Upper lobe of left lung (tissue), 4 donors: ENCODE results near the gene QPCTL.

Experiments used
- EP300 ChIP-seq, 4 donors: sonication (generic); formaldehyde crosslinking; IDR thresholded peaks; one replicate each; pipeline ENCODE4 v1.5.1; 2017; ENCODE audit warnings: antibody characterized with exemption in 4 of 4, control low read depth in 2 of 4
- POLR2A ChIP-seq, 4 donors: fragments of 450-650 bp; IDR thresholded peaks; one replicate each; pipeline ENCODE4 v1.5.1; 2016 to 2017; ENCODE audit warnings: antibody characterized with exemption in 4 of 4, mild to moderate bottlenecking in 2 of 4
- TF ChIP-seq, protein P1 (sequence below), 6 experiments: fragments of 450-650 bp in 4 of 6; fragments of 200-600 bp in 2 of 6; sonication (generic) in 2 of 6; IDR thresholded peaks; one replicate each; pipeline ENCODE4 v1.5.1; 2016 to 2019; ENCODE audit warnings: antibody characterized with exemption in 6 of 6

DNA sequence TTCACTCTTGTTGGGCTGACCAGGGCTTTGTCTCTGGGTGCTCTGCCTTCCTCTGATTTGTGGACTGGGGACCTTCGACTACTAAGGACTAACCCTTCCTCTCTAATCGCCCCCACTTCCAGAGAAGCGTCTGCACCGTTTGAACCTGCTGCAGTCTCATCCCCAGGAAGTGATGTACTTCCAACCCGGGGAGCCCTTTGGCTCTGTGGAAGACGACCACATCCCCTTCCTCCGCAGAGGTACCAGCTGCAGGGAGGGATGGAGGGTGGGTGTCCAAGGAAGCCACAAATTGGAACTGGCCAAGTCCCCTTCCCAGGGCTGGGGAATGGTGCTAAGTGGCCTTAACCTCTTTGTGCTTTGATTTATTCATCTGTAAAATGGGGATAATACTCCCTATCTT, 9.2 kb downstream of the QPCTL start:
- TF ChIP-seq EP300 (IDR thresholded peaks at IDR 0.05) (no peak), POLR2A (IDR thresholded peaks at IDR 0.05) (no peak)
- TF ChIP-seq, protein P1, sequence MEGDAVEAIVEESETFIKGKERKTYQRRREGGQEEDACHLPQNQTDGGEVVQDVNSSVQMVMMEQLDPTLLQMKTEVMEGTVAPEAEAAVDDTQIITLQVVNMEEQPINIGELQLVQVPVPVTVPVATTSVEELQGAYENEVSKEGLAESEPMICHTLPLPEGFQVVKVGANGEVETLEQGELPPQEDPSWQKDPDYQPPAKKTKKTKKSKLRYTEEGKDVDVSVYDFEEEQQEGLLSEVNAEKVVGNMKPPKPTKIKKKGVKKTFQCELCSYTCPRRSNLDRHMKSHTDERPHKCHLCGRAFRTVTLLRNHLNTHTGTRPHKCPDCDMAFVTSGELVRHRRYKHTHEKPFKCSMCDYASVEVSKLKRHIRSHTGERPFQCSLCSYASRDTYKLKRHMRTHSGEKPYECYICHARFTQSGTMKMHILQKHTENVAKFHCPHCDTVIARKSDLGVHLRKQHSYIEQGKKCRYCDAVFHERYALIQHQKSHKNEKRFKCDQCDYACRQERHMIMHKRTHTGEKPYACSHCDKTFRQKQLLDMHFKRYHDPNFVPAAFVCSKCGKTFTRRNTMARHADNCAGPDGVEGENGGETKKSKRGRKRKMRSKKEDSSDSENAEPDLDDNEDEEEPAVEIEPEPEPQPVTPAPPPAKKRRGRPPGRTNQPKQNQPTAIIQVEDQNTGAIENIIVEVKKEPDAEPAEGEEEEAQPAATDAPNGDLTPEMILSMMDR (IDR thresholded peaks at IDR 0.05): no peak
